ENCODE data around the gene PEX5L.

The PEX5L gene

GRCh38 chr3:179833294-179833693 lies 203.4 kb downstream of the PEX5L start:
- H3K9me2 ChIP-seq (replicated peaks; ENCODE audit: insufficient read depth, low read length), result no peaks in the 10 kb centered on the region
- H4K20me1 ChIP-seq (ENCODE audit: low read depth, low read length), result no peaks in the 10 kb centered on the region
- no peak overlapping the region for H3K4me3 ChIP-seq (ENCODE audit: insufficient read depth, low read length, poor library complexity, severe bottlenecking)
- H3K27me3 ChIP-seq (ENCODE audit: low read length), result no peaks in the 10 kb centered on the region
- TF ChIP-seq EZH2phosphoT487 (conservative IDR thresholded peaks at IDR 0.05; ENCODE audit: low read length) (no peak), CTCF (IDR thresholded peaks at IDR 0.05; ENCODE audit: insufficient read depth, low read length, poor library complexity, severe bottlenecking) (no peak)
- H3K27ac ChIP-seq (ENCODE audit: low read depth, low read length), result no peak overlapping the region
- H3K9ac ChIP-seq (ENCODE audit: low read length), result no peak overlapping the region
- no peaks in the 10 kb centered on the region for H3K79me2 ChIP-seq (ENCODE audit: insufficient read depth, low read length)
- no peak overlapping the region for H2AFZ ChIP-seq (ENCODE audit: low read depth, low read length, severe bottlenecking)
- no peaks in the 10 kb centered on the region for H3F3A ChIP-seq (ENCODE audit: insufficient read depth)
- H3K9me3 ChIP-seq (ENCODE audit: insufficient read depth, low read length), result no peaks in the 10 kb centered on the region
- H3K36me3 ChIP-seq (ENCODE audit: low read length), result no peaks in the 10 kb centered on the region
- H3K4me2 ChIP-seq (ENCODE audit: low read depth, low read length, poor library complexity, severe bottlenecking), result no peak overlapping the region

GRCh38 chr3:179832333-179832854 lies 204.3 kb downstream of the PEX5L start:
- Histone ChIP-seq H3K4me3 (ENCODE audit: insufficient read depth, low read length, poor library complexity, severe bottlenecking) (no peak overlapping the region), H3K79me2 (ENCODE audit: insufficient read depth, low read length) (no peaks in the 10 kb centered on the region), H3K27ac (ENCODE audit: low read depth, low read length) (no peak overlapping the region), H3K27me3 (ENCODE audit: low read length) (no peaks in the 10 kb centered on the region), H3K9me3 (ENCODE audit: insufficient read depth, low read length) (no peaks in the 10 kb centered on the region), H3F3A (ENCODE audit: insufficient read depth) (no peaks in the 10 kb centered on the region), H3K4me2 (ENCODE audit: low read depth, low read length, poor library complexity, severe bottlenecking) (no peak overlapping the region), H3K9ac (ENCODE audit: low read length) (no peak overlapping the region), H2AFZ (ENCODE audit: low read depth, low read length, severe bottlenecking) (no peak overlapping the region), H3K9me2 (replicated peaks; ENCODE audit: insufficient read depth, low read length) (no peaks in the 10 kb centered on the region), H3K36me3 (ENCODE audit: low read length) (no peaks in the 10 kb centered on the region), H4K20me1 (ENCODE audit: low read depth, low read length) (no peaks in the 10 kb centered on the region)
- TF ChIP-seq EZH2phosphoT487 (conservative IDR thresholded peaks at IDR 0.05; ENCODE audit: low read length) (no peak), CTCF (IDR thresholded peaks at IDR 0.05; ENCODE audit: insufficient read depth, low read length, poor library complexity, severe bottlenecking) (no peak)

GRCh38 chr3:179829401-179829800 lies 207.3 kb downstream of the PEX5L start:
- Histone ChIP-seq H2AFZ (ENCODE audit: low read depth, low read length, severe bottlenecking) (no peak overlapping the region), H3K79me2 (ENCODE audit: insufficient read depth, low read length) (no peaks in the 10 kb centered on the region), H3K9ac (ENCODE audit: low read length) (no peak overlapping the region), H3K4me3 (ENCODE audit: insufficient read depth, low read length, poor library complexity, severe bottlenecking) (no peak overlapping the region), H3K4me2 (ENCODE audit: low read depth, low read length, poor library complexity, severe bottlenecking) (no peak overlapping the region), H3K9me3 (ENCODE audit: insufficient read depth, low read length) (no peaks in the 10 kb centered on the region), H3F3A (ENCODE audit: insufficient read depth) (no peaks in the 10 kb centered on the region), H3K36me3 (ENCODE audit: low read length) (no peaks in the 10 kb centered on the region), H3K9me2 (replicated peaks; ENCODE audit: insufficient read depth, low read length) (no peaks in the 10 kb centered on the region), H4K20me1 (ENCODE audit: low read depth, low read length) (no peaks in the 10 kb centered on the region), H3K27ac (ENCODE audit: low read depth, low read length) (no peak overlapping the region), H3K27me3 (ENCODE audit: low read length) (no peaks in the 10 kb centered on the region)
- TF ChIP-seq EZH2phosphoT487 (conservative IDR thresholded peaks at IDR 0.05; ENCODE audit: low read length) (no peak), CTCF (IDR thresholded peaks at IDR 0.05; ENCODE audit: insufficient read depth, low read length, poor library complexity, severe bottlenecking) (no peak)
